ENCODE data around the gene MEFV.

Gene MEFV

DNA sequence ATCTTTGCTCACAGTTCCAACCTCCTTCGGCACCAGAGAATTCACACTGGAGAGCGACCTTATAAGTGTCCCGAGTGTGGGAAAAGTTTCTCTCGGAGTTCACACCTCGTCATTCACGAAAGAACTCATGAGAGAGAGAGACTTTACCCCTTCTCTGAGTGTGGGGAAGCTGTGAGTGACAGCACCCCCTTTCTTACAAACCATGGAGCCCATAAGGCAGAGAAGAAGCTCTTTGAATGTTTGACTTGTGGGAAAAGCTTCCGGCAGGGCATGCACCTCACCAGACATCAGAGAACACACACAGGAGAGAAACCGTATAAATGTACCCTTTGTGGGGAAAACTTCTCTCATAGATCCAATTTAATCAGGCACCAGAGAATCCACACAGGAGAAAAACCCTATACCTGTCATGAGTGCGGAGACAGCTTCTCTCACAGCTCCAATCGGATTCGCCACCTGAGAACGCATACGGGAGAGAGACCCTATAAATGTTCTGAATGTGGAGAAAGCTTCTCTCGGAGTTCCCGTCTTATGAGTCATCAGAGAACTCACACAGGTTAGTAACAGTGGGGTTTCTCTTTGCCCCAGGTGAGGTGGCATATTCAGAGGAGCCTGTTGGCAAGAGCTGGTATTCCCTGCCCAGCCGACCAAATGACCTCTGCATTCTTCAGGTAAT, 33.7 kb upstream of the MEFV start:
- no peak overlapping the region for H2AFZ ChIP-seq (ENCODE audit: low read length)
- no peak overlapping the region for H2BK15ac ChIP-seq (ENCODE audit: low read length)
- H3K9me3 ChIP-seq (replicated peaks in 1 of 2; ENCODE audit: control insufficient read depth in 2 of 2, insufficient read depth in 1 of 2, low read depth in 1 of 2, low read length in 2 of 2) = peaks cover 63 to 83% of the 10 kb centered on the region in 2 donors
- no peak overlapping the region for H3K9ac ChIP-seq (ENCODE audit: low read depth, low read length, poor library complexity)
- no peak overlapping the region for H3K4me3 ChIP-seq (ENCODE audit: low read length in 2 of 2)
- H3K36me3 ChIP-seq (replicated peaks in 1 of 2; ENCODE audit: control insufficient read depth in 2 of 2, insufficient read depth in 2 of 2, low read length in 2 of 2) = peaks cover 56 to 92% of the 10 kb centered on the region in 2 donors
- no peak for DNase-seq (ENCODE audit: low spot score)
- no peak overlapping the region for H2BK5ac ChIP-seq (ENCODE audit: low read length)
- H3K23ac ChIP-seq (ENCODE audit: low read depth, low read length, poor library complexity) = no peak overlapping the region
- H3K18ac ChIP-seq (ENCODE audit: low read length) = no peak overlapping the region
- no peak overlapping the region for H3K27ac ChIP-seq (replicated peaks; ENCODE audit: low read length)
- no peak overlapping the region for H3K4ac ChIP-seq (ENCODE audit: low read length)
- no peak overlapping the region for H3K14ac ChIP-seq (ENCODE audit: low read length)
- no peak overlapping the region for H2BK12ac ChIP-seq (ENCODE audit: low read length)
- no peak overlapping the region for H2AK5ac ChIP-seq (ENCODE audit: low read depth, low read length)
- H3K4me2 ChIP-seq (ENCODE audit: insufficient read depth, low read length, poor library complexity, severe bottlenecking) = no peak overlapping the region
- H3K4me1 ChIP-seq (ENCODE audit: control insufficient read depth in 2 of 2, insufficient read depth in 1 of 2, low read depth in 1 of 2, low read length in 2 of 2) = no peaks in the 10 kb centered on the region
- no CpG with 5 or more reads among the region's 16 CpGs for WGBS, 2 donors (ENCODE audit: extremely low coverage in 2 of 2, insufficient read length in 2 of 2, insufficient replicate concordance in 1 of 2)
- no peak overlapping the region for H2BK120ac ChIP-seq (ENCODE audit: low read depth, low read length)
- peaks cover 6% of the 10 kb centered on the region for H3K79me1 ChIP-seq (ENCODE audit: low read depth, low read length)
- no peak overlapping the region for H4K91ac ChIP-seq (ENCODE audit: low read depth, low read length, poor library complexity)
- no peaks in the 10 kb centered on the region for H3K27me3 ChIP-seq (ENCODE audit: control insufficient read depth in 3 of 3, insufficient read depth in 3 of 3, low read depth in 1 of 3, low read length in 3 of 3)
- no peak overlapping the region for H4K8ac ChIP-seq (ENCODE audit: low read depth, low read length)

- Histone ChIP-seq H3K4me1 (ENCODE audit: control insufficient read depth in 2 of 2, insufficient read depth in 1 of 2, low read depth in 1 of 2, low read length in 2 of 2) (peaks cover 8 to 12% of the 10 kb centered on the region in 2 donors), H3K9me3 (replicated peaks in 1 of 2; ENCODE audit: control insufficient read depth in 2 of 2, insufficient read depth in 1 of 2, low read depth in 1 of 2, low read length in 2 of 2) (peaks cover 28 to 37% of the 10 kb centered on the region in 2 donors), H3K4ac (ENCODE audit: low read length) (no peak overlapping the region), H2BK12ac (ENCODE audit: low read length) (no peak overlapping the region), H4K8ac (ENCODE audit: low read depth, low read length) (no peak overlapping the region), H2AK5ac (ENCODE audit: low read depth, low read length) (no peak overlapping the region), H3K14ac (ENCODE audit: low read length) (no peak overlapping the region), H3K27ac (replicated peaks; ENCODE audit: low read length) (no peak overlapping the region), H3K23ac (ENCODE audit: low read depth, low read length, poor library complexity) (no peak overlapping the region), H3K4me2 (ENCODE audit: insufficient read depth, low read length, poor library complexity, severe bottlenecking) (no peak overlapping the region), H3K36me3 (replicated peaks in 1 of 2; ENCODE audit: control insufficient read depth in 2 of 2, insufficient read depth in 2 of 2, low read length in 2 of 2) (peaks cover 30 to 58% of the 10 kb centered on the region in 2 donors), H2BK15ac (ENCODE audit: low read length) (no peak overlapping the region), H3K18ac (ENCODE audit: low read length) (no peak overlapping the region), H3K27me3 (ENCODE audit: control insufficient read depth in 3 of 3, insufficient read depth in 3 of 3, low read depth in 1 of 3, low read length in 3 of 3) (no peaks in the 10 kb centered on the region), H3K79me1 (ENCODE audit: low read depth, low read length) (peaks cover 16% of the 10 kb centered on the region), H4K91ac (ENCODE audit: low read depth, low read length, poor library complexity) (no peak overlapping the region), H3K9ac (ENCODE audit: low read depth, low read length, poor library complexity) (no peak overlapping the region), H2AFZ (ENCODE audit: low read length) (no peak overlapping the region), H2BK5ac (ENCODE audit: low read length) (no peak overlapping the region), H2BK120ac (ENCODE audit: low read depth, low read length) (no peak overlapping the region), H3K4me3 (ENCODE audit: low read length in 2 of 2) (peak overlapping the region in 1 of 2 donors; percentile 95)
- no peak for DNase-seq (ENCODE audit: low spot score)
- WGBS, 2 donors (ENCODE audit: extremely low coverage in 2 of 2, insufficient read length in 2 of 2, insufficient replicate concordance in 1 of 2) = no CpG with 5 or more reads among the region's 6 CpGs
Observed at GRCh38 chr16:3285131-3285530, 28.7 kb upstream of the MEFV start.

DNA sequence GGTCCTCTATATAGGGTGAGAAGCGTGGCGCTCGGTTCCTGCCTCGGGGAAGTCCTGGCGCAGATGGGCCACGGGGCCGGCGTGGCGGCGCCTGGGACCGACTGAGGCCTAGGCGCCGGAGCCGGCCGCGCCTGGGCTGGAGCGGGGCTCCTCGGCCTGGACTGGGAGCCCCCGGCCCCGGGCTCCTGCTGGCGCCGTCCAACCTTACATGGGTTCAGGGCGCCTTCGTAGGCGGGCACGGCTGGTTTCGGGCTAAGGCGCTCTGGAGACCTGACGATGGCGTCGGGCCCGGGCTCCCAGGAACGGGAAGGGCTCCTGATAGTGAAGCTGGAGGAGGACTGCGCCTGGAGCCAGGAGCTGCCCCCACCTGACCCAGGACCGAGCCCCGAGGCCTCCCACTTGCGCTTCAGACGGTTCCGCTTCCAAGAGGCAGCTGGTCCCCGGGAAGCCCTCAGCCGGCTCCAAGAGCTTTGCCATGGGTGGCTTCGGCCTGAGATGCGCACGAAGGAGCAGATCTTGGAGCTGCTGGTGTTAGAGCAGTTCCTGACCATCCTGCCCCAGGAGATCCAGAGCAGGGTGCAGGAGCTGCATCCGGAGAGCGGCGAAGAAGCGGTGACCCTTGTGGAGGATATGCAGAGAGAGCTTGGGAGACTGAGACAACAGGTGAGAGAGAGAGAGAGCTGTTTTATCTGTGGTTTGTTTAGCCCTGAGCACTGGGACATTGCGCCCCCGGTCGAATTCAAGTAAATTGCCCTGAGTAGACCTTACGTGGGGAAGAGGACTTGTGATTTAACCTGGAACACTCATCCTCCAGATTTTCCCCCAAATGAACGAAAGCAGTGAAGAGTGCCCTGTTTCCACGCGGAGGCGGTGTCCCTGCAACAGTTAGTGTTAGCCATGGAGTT, 27.4 kb upstream of the MEFV start:
- Histone ChIP-seq H2AFZ (ENCODE audit: low read length) (peak overlapping the region; percentile 90), H3K4me3 (ENCODE audit: low read length in 2 of 2) (peak overlapping the region; percentile 90 to 95), H2BK12ac (ENCODE audit: low read length) (no peak overlapping the region), H3K14ac (ENCODE audit: low read length) (no peak overlapping the region), H3K18ac (ENCODE audit: low read length) (peak overlapping the region; percentile 55), H4K91ac (ENCODE audit: low read depth, low read length, poor library complexity) (no peak overlapping the region), H3K27me3 (ENCODE audit: control insufficient read depth in 3 of 3, insufficient read depth in 3 of 3, low read depth in 1 of 3, low read length in 3 of 3) (no peaks in the 10 kb centered on the region), H2BK120ac (ENCODE audit: low read depth, low read length) (no peak overlapping the region), H2BK5ac (ENCODE audit: low read length) (peak overlapping the region; percentile 11), H3K23ac (ENCODE audit: low read depth, low read length, poor library complexity) (peak overlapping the region; percentile 82), H2BK15ac (ENCODE audit: low read length) (no peak overlapping the region), H3K9me3 (replicated peaks in 1 of 2; ENCODE audit: control insufficient read depth in 2 of 2, insufficient read depth in 1 of 2, low read depth in 1 of 2, low read length in 2 of 2) (peaks cover 15 to 24% of the 10 kb centered on the region in 2 donors), H3K36me3 (replicated peaks in 1 of 2; ENCODE audit: control insufficient read depth in 2 of 2, insufficient read depth in 2 of 2, low read length in 2 of 2) (peaks cover 17 to 44% of the 10 kb centered on the region in 2 donors), H2AK5ac (ENCODE audit: low read depth, low read length) (peak overlapping the region; percentile 96), H3K4ac (ENCODE audit: low read length) (no peak overlapping the region), H3K4me2 (ENCODE audit: insufficient read depth, low read length, poor library complexity, severe bottlenecking) (peak overlapping the region; percentile 100), H3K27ac (replicated peaks; ENCODE audit: low read length) (peak overlapping the region; percentile 60), H3K4me1 (ENCODE audit: control insufficient read depth in 2 of 2, insufficient read depth in 1 of 2, low read depth in 1 of 2, low read length in 2 of 2) (peaks cover 8 to 12% of the 10 kb centered on the region in 2 donors), H3K79me1 (ENCODE audit: low read depth, low read length) (peaks cover 16% of the 10 kb centered on the region), H4K8ac (ENCODE audit: low read depth, low read length) (no peak overlapping the region), H3K9ac (ENCODE audit: low read depth, low read length, poor library complexity) (peak overlapping the region; percentile 83)
- no peak for DNase-seq (ENCODE audit: low spot score)
- no CpG with 5 or more reads among the region's 56 CpGs for WGBS, 2 donors (ENCODE audit: extremely low coverage in 2 of 2, insufficient read length in 2 of 2, insufficient replicate concordance in 1 of 2)

All from neuronal stem cell (in vitro differentiated cells).